ENCODE data around the gene GPR22. TPM values are rescaled to one million over a fixed set of nuclear protein-coding genes. Genes with fewer than 3 reads are reported as not detected.
A peak's percentile ranks its signal among the peaks of the same experiment; 100 is the strongest.

The GPR22 gene, protein sequence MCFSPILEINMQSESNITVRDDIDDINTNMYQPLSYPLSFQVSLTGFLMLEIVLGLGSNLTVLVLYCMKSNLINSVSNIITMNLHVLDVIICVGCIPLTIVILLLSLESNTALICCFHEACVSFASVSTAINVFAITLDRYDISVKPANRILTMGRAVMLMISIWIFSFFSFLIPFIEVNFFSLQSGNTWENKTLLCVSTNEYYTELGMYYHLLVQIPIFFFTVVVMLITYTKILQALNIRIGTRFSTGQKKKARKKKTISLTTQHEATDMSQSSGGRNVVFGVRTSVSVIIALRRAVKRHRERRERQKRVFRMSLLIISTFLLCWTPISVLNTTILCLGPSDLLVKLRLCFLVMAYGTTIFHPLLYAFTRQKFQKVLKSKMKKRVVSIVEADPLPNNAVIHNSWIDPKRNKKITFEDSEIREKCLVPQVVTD
- total RNA-seq, result 48.7 TPM
- long read RNA-seq, transcript GPR22-201 (3 exons, 2,942 nt), result major isoform, 8 of 14 reads
- long read RNA-seq, partial matches to known transcripts, result 0 of 14 reads
- long read RNA-seq, other reads (novel, unspliced or antisense), result 2 of 14 reads

DNA sequence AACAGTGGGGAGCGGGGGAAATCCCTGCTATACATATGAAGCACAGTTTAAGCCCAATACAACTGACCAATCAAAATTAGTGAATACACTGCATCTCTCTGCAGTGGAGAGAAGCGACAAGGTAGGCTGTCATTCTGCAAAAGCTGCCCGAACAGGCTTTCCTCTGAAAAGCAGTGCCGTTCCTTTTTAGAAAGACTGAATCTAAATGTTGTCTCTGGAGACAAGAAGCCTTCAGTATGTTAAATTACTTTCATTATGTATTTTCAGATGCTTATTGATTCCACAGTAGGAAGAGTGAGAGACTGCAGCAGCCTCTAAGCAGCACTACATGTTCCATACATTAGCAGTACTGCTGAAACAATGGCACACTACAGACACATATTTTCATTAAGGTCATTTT is at the start of gene GPR22:
TSS of gene GPR22 (plus strand) at position 129 of the 400 bp plus-strand sequence. CDS start 4,004 bp downstream, outside the sequence.
- ATAC-seq (peak; percentile 40), DNase-seq (ENCODE audit: missing footprints) (no peak)
- intact Hi-C loops (cut with DNase I), result loop anchor here (2.0 to 5.0 kb wide), 2 partner anchors 267 to 272 kb away; partner anchors contain the start of gene CBLL1

DNA sequence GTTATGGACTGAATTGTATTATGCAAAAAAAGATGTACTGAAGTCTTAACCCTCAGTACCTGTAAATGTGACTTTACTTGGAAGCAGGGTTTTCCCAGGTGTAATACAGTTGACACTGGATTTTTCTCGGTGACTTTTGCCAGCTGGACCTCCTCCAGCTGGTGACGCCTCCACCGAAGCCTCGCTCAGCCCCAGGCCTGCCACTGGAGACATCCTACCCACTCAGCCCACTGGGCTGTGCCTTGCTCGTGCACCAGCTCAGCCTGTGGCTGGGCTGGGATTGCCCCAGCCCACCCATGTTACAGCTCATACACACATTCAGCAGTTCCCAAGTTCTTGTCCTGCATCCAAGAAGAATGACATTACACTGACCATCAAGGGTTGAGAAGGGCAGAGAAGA is 42.4 kb upstream of the GPR22 start:
- DNase-seq (ENCODE audit: missing footprints) (no peak), ATAC-seq (peak; percentile 44)
- intact Hi-C loops (cut with DNase I), result no loop called here

DNA sequence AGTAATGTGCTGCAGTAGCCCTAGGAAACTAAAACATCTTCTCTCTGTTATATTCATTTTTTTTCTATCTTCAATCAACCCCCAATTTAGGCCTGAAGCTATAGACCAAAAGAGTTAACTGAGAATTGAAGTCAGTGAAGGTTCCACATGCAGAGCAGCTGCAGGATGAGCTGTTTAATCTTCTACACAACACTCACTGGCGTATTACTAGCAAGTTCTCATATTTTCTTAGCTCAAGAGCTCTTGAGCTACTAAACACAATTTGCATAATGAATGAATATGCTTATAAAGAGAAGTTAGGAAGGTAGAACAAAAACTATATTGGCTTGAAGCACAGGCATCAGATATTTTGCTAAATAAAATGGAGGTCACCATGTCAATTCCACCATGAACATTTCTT is 41.2 kb upstream of the GPR22 start:
- ATAC-seq (no peak), DNase-seq (ENCODE audit: missing footprints) (no peak)
- intact Hi-C loops (cut with DNase I), result no loop called here

DNA sequence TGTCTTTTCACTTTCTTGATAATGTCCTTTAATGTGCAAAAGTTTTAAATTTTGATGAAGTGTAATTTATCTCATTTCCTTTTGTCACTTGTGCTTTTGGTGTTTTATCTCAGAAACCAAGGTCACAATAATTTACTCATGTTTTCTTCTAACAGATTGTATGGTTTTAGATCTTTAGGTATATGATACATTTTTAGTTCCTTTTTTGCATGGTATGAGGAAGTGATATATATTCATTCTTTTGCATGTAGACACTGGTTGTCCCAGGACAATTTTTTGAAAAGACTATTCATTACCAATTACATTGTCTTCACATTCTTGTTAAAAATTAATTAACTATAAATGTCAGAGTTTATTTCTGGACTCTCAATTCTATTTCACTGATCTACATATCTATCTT is 39.8 kb upstream of the GPR22 start:
- ATAC-seq (no peak), DNase-seq (ENCODE audit: missing footprints) (no peak)
- intact Hi-C loops (cut with DNase I), result no loop called here

DNA sequence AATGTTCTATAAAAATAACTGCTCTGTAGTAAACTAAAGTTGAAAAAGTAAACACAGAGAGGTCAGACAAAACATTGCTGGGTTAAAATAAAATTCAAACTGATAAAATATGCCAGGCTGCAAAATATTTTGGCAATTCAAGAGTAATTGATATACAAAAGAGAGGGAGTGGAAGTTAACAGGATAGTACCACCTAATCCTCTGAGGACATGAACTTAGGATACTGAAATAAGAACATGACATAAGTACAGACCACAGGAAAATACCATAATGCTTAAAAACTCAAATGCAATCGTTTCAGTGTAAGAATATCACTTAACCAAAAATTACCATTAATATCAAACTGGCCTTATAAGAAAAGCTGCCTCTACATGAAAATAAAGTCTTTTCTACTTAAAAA is 37.6 kb upstream of the GPR22 start:
- ATAC-seq, result no peak
- intact Hi-C loops (cut with DNase I), result no loop called here
- no peak for DNase-seq (ENCODE audit: missing footprints)

DNA sequence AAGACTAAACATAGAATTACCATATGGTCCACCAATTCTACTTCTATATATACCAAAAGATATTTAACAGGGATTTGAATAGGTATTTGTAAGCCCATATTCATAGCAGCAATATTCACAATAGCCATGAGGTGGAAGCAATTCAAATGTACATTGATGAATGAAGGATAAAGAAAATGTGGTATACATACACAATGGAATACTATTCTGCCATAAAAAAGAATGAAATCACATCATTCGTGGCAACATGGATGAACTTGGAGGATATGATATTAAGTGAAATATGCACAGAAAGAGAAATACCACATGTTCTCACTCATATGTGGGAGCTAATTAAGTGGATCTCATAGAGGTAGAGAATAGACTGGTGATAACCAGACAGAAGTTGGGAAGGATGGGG is 34.1 kb upstream of the GPR22 start:
- ATAC-seq (no peak), DNase-seq (ENCODE audit: missing footprints) (no peak)
- intact Hi-C loops (cut with DNase I), result no loop called here

DNA sequence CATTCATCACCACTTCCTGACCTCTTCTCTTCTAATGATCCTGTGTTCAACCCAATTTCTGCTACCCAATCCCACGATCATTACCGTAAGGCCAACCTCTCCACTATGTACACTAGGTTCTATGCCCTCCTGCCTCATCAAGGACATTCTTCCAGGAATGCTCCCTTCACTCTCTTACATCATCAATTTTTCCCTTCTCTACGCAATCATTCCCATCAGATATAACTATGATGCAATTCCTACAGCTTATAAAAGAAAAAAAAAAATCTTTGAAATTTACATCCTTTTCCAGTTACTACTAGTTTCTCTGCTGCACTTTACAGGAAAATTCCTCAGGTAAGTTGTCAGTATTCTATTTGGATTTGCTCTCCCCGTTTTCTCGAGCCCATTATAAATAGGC is 30.8 kb upstream of the GPR22 start:
- intact Hi-C loops (cut with DNase I), result no loop called here
- ATAC-seq (no peak), DNase-seq (ENCODE audit: missing footprints) (no peak)

DNA sequence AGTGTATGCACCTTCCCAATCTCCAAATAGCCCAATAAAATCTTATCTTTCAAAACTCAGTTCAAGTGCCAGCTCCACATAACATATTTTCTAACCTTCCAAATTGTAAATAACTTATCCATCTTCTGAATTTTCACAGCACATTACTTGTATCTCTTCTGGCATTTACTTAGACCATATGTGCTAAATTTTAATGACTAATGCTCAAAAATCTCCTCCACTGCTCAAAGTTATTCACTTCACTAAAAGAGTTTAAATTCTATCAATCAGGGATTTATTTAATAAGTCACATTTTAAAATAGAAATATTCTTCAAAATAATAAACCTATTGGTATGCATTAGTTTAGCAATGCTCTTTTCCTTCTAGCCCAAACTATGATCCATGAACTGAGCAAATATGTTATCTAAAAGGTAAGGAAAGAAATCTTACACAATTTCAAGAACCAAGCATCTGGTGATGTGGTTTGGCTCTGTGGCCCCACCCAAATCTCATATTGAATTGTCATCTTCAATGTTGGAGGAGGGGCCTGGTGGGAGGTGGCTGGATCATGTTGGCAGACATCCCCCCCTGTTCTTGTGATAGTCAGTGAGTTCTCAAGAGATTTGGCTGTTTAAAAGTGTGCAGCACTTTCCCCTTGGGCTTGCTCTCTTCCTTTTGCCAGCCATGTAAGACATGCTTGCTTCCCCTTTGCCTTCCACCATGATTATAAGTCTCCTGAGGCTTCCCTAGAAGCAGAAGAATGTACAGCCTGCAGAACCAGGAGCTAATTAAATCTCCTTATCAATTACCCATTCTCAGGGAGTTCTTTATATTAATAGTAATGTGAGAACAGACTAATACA is 28.1 kb upstream of the GPR22 start:
- intact Hi-C loops (cut with DNase I), result no loop called here
- DNase-seq (ENCODE audit: missing footprints) (no peak), ATAC-seq (no peak)

DNA sequence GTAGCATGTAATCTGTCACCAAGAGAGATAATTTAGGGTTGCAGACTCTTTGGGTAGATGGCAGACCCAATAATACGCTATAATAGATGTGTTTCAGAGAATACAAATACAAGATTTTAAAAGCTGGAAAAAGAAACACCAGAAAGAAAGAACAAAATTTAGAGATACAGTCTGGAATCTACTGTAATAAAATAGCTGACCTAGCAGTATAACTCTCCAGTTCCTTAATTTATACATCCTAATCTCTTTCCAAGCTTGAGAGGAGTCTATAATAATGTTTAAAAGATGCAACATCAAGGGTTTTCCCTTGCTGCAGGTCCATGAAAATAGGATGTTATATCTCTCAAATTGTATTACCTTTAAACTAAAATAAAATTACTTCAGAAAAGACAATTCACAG is 27.2 kb upstream of the GPR22 start:
- ATAC-seq, result no peak
- intact Hi-C loops (cut with DNase I), result no loop called here
- DNase-seq (ENCODE audit: missing footprints), result no peak

DNA sequence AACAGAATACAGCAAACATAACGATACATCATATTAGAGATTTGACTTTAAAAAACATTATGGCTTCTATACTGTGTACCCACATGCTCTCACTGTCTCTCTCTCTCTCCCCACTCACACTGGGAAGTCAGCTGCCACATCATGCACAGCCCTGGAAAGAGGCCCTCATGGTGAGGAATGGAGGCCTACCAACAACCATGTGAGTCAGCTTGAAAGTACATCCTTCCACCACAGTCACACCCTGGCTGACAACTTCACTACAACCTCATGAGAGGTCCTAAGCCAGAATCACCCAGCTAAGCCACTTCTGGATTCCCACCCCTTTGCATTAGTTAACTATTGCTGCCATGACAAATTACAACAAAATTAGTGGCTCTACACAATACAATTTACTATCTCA is 23.3 kb upstream of the GPR22 start:
- ATAC-seq (no peak), DNase-seq (ENCODE audit: missing footprints) (no peak)
- intact Hi-C loops (cut with DNase I), result no loop called here

DNA sequence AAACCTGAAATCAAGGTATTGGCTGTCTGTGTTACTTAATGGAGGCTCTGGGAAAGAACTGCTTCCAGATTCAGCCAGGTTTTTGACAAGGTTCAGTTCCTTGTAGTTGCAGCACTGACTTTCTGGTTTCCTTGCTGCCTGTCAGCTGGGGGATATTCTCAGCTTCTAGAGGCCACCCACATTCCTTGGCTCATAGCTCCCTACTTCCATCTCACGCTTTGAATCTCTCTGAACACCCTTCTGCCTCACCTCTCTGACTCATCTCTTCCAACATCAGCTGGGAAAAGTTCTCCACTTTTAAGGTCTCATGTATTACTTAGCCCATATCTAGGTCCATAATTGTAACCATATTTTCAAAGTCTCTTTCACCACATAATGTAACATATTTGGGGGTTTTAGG is 22.9 kb upstream of the GPR22 start:
- no peak for DNase-seq (ENCODE audit: missing footprints)
- intact Hi-C loops (cut with DNase I), result no loop called here
- no peak for ATAC-seq

DNA sequence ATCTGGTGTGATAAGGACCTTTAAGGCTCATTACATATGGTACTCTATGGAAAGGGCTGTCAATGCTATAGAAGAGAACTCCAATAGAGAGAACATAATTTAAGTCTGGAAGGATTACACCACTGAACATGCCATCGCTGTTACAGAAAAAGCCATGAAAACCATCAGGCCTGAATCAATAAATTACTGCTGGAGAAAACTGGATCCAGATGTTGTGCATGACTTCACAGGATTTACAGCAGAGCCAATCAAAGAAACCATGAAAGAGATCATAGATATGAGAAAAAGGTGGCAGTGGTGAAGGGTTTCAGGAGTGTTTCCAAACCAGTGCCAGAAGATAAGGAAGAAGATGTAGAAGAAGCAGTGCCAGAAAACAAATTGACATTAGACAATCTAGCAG is 18.9 kb upstream of the GPR22 start:
- DNase-seq (ENCODE audit: missing footprints) (no peak), ATAC-seq (no peak)
- intact Hi-C loops (cut with DNase I), result no loop called here

DNA sequence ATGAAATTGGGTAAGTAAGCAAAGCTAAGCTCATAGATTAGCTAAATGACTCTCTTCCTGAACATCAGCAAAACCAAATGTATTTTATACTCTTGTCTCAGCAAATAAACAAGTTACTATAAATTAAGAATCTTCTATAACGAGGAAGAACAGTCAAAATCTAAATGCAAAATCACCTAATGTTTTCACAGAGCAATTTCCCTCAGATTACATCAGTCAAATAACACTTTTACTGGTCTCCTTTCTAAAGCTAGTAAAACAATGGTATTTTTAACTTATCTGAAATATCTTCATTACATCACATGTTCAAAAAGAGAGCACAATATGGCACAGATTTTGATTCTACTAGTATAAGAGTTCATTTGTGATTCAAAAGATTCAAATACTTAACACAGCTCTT is 16.5 kb upstream of the GPR22 start:
- DNase-seq (ENCODE audit: missing footprints) (no peak), ATAC-seq (no peak)
- intact Hi-C loops (cut with DNase I), result no loop called here

DNA sequence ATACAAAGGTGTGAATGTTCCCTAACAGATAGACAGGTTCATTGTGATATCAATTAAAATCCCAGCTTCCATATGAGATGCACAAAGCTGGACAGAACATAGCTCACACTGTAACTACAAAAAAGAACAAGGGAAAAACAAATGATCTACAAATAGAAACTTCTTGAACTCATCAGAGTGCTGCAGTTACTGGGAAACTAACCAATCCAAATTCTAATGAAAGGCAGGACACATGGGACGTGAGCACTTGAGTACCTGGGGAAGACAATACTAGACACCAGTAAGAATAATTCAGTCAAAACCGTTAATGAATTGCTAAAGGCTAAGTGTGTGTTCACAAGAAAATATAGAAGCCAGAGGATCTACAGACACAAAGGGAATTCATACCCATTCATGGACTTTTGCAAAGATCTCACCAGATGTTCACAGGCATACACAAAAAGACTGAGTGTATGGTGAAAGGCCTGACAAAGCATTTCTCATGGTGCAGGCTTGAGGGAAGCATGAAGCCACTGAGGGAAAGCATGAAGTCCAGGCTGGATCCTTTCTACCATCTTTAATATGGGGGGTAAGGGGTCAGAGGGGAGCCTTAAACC is 7.8 kb upstream of the GPR22 start:
- intact Hi-C loops (cut with DNase I), result loop anchor here (5.0 kb wide), 3 partner anchors 175 to 685 kb away; no protein-coding TSS in a partner anchor
- ATAC-seq (peak; percentile 37), DNase-seq (ENCODE audit: missing footprints) (no peak)

DNA sequence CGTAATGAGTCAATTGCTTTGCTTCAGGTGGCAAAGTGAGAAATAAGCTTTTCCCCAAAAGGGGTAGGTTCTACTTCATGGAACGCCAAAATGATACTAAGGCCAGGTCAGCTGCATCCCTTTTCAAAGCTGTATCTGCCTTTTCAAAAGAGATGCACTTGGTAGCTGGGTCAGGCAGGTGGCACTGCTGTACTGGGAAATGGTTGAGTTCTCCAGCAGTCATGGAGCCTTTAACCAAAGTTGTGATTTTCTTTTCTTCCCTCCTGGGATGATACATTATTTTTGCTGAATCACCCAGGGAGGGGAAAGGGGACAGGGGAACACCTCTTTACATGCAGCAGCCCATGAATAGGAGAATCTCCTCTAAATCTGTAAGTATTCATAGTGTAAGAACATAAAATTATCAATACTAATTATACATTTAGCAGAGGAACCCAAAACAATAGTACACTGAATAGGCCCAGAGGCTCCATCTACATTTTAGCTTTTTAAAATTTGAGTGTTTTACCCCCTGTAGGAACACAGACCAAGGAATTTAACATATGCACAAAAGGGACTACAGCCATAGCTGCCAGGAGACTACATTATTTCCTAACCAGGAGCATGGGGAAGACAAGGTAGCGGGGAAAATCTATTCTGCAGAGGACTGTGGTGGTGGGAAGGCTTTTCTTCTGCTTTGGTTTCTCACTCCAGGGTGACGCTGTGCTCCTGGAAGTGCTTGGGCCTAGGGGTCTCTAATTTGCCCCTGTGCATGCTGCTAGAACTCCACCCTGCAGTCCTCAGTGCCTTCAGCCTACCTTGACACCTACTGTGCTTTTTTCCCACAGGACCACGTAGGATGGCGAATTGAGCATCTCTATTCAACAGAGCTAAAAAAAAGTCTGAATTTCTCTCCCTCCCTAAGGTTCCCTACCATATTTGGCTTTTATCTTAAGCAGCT is 6.4 kb upstream of the GPR22 start:
- intact Hi-C loops (cut with DNase I), result loop anchor here (1.0 to 5.0 kb wide), 4 partner anchors 176 to 684 kb away; no protein-coding TSS in a partner anchor
- ATAC-seq, result peak; percentile 87

DNA sequence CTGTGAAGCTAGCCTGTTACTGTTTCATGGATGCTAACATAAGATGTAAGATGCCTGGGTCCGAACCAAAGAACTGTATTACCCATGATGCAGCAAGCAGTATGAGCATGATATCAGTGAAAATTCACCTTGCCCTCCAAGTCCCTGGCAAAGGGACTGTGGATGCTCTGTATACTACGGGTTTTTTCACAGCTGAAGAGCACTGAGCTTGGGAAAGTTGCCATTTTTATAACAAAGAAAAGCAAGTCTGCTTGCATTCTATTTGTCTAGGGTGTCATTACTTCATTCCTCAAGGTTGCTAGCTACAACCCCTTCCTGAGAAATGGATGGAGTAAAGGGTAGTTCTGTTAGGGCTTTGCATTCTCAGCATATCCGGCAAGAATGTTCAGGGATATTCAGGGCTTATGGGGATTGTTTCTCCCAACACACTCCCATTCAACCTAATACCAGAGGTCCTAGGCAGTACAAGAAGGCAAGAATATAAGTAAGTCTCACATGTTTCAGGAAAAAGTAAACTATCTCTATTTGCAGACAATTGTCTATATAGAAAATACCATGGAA is 5.1 kb upstream of the GPR22 start:
- intact Hi-C loops (cut with DNase I), result loop anchor here (5.0 kb wide), 4 partner anchors 177 to 683 kb away; partner anchors contain the start of gene CBLL1
- ATAC-seq, result no peak
- no peak for DNase-seq (ENCODE audit: missing footprints)

More for the DNA sequence above, 6.4 kb upstream of the GPR22 start:
- DNase-seq (ENCODE audit: missing footprints), result no peak

DNA sequence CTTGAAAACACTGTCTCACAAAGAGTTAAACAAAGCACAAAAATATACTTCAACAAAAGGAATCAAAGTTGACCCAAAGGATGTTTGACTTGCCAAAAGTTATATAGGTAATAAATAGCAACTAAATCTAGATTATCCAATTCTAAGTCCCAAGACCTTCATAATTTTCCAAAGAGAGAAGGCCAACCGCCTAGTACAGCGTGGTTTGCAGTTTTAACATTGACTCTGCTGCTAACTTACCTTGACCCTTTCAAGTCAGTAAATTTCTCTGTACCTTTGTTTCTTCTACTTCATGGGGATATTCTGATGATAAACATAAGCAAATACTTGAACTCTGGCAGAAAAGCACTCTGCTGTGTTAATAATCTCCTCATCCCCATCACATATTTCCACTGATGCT is 1.9 kb upstream of the GPR22 start:
- ATAC-seq, result no peak
- intact Hi-C loops (cut with DNase I), result loop anchor here (5.0 kb wide), 1 partner anchor 274 kb away; the partner anchor contains the start of gene CBLL1

DNA sequence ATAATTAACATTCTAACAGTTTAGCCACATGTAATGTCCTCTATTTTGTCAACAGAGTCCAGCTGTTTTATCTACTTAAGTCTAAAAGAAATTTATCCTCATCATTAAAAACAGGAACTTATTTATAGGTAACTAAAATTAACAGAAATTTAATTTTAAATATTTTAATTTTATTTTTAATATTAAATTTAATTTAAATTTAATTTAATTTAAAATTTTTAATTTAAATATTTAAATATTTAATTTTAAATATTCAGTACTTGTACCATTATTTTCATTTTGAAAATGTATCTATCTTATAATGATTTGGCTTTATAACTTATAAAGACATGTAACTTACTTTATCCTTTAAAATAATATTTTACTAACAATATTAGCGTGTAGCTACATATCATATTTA is 1.0 kb upstream of the GPR22 start:
- intact Hi-C loops (cut with DNase I), result loop anchor here (5.0 kb wide), 1 partner anchor 273 kb away; the partner anchor contains the start of gene CBLL1
- no peak for ATAC-seq
- no peak for DNase-seq (ENCODE audit: missing footprints)

More for the DNA sequence above, 1.9 kb upstream of the GPR22 start:
- no peak for DNase-seq (ENCODE audit: missing footprints)
